KMS-11 (cell line): ENCODE results near the gene NDST1.
A peak's percentile ranks its signal among the peaks of the same experiment; 100 is the strongest.

Experiments used
- H2AFZ ChIP-seq: fragments of 200-600 bp; sonication (generic); 2 replicates; pipeline ENCODE4 v1.6.1; 2016; ENCODE audit warnings: antibody characterized with exemption, mixed run types, low read depth
- H3K27ac ChIP-seq: fragments of 200-600 bp; sonication (generic); 2 replicates; pipeline ENCODE4 v1.6.1; 2016; ENCODE audit warnings: mild to moderate bottlenecking, mixed run types
- H3K27me3 ChIP-seq: fragments of 200-600 bp; sonication (generic); 2 replicates; pipeline ENCODE4 v1.6.1; 2017; ENCODE audit warnings: mild to moderate bottlenecking, low read depth, mixed run types, moderate library complexity; ENCODE audit not compliant: insufficient read depth
- H3K36me3 ChIP-seq: fragments of 200-600 bp; sonication (generic); 2 replicates; pipeline ENCODE4 v1.6.1; 2017; ENCODE audit warnings: mild to moderate bottlenecking, mixed run types; ENCODE audit not compliant: insufficient read depth
- H3K4me1 ChIP-seq: fragments of 200-600 bp; sonication (generic); 2 replicates; pipeline ENCODE4 v1.6.1; 2016; ENCODE audit warnings: mild to moderate bottlenecking, low read depth, mixed run types; ENCODE audit not compliant: poor library complexity, severe bottlenecking
- H3K4me2 ChIP-seq: fragments of 200-600 bp; sonication (generic); 2 replicates; pipeline ENCODE4 v1.7.0; 2016; ENCODE audit warnings: mild to moderate bottlenecking, mixed run types
- H3K4me3 ChIP-seq: fragments of 200-600 bp; sonication (generic); IDR thresholded peaks from 2 replicates; pipeline ENCODE4 v1.6.1; 2017; ENCODE audit warnings: low read depth, low read length, mixed read lengths; ENCODE audit not compliant: insufficient read depth
- H3K79me2 ChIP-seq: fragments of 200-600 bp; sonication (generic); 2 replicates; pipeline ENCODE4 v1.6.1; 2016; ENCODE audit warnings: low read depth, mixed run types; ENCODE audit not compliant: insufficient read depth
- H3K9ac ChIP-seq: fragments of 200-600 bp; sonication (generic); 2 replicates; pipeline ENCODE4 v1.6.1; 2016; ENCODE audit warnings: mild to moderate bottlenecking, mixed run types
- H4K20me1 ChIP-seq: fragments of 200-600 bp; sonication (generic); 2 replicates; pipeline ENCODE4 v1.6.1; 2016; ENCODE audit warnings: mild to moderate bottlenecking, mixed run types; ENCODE audit not compliant: insufficient read depth
- TF ChIP-seq, protein P1 (sequence below): fragments of 200-600 bp; sonication (generic); conservative IDR thresholded peaks from 2 replicates; pipeline ENCODE4 v1.6.1; 2017; ENCODE audit warnings: low read depth, mild to moderate bottlenecking, antibody characterized with exemption, low read length, moderate library complexity, mixed read lengths

Gene NDST1

DNA sequence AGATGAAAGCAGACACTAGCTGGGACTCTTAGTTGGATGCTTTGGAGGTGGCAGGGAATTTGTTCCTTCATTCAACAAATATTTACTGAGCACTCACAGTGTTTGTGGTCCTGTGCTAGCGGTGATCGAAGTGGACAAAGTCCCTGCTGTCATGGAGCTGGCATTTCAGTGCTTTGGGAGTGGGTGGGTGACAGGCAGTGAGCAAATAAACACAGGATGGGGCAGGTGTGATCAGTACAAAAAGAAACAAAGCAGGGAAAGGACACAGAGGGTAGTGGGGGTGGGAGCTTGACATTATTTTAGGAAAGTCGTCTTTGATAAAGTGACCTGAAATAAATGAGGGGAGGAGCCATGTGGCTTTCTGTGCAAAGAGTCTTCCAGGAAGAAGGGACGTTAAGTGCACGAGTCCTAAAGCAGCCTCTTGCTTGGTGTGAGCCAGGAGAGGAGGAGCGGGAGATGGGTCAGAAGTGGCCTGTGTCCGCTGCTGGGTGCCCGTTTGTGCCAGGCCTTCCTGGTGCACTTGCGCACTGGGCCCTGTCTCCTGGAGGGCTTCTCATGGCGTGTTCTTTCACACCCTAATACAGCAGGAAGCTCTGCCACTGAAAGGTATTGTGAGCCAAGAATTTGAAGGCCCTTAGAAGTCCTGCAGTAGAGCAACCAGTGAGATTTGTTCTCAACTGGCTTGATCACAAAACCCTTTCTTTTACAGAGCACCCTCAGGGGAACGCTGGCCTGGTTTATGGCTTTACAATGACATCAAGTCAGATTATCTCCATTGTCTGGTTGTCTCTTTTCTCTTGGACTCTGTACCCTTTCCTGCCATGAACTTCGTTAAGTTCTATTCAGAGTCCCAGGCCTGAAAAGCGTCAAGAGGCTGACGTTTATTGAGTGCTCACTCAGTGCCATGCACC, 14.8 kb downstream of the NDST1 start:
- no peak overlapping the region for H3K4me3 ChIP-seq
- no peaks in the 10 kb centered on the region for H3K4me1 ChIP-seq
- no peaks in the 10 kb centered on the region for H4K20me1 ChIP-seq
- H3K27me3 ChIP-seq, result no peaks in the 10 kb centered on the region
- TF ChIP-seq, protein P1, sequence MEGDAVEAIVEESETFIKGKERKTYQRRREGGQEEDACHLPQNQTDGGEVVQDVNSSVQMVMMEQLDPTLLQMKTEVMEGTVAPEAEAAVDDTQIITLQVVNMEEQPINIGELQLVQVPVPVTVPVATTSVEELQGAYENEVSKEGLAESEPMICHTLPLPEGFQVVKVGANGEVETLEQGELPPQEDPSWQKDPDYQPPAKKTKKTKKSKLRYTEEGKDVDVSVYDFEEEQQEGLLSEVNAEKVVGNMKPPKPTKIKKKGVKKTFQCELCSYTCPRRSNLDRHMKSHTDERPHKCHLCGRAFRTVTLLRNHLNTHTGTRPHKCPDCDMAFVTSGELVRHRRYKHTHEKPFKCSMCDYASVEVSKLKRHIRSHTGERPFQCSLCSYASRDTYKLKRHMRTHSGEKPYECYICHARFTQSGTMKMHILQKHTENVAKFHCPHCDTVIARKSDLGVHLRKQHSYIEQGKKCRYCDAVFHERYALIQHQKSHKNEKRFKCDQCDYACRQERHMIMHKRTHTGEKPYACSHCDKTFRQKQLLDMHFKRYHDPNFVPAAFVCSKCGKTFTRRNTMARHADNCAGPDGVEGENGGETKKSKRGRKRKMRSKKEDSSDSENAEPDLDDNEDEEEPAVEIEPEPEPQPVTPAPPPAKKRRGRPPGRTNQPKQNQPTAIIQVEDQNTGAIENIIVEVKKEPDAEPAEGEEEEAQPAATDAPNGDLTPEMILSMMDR, result no peak
- no peaks in the 10 kb centered on the region for H3K36me3 ChIP-seq
- H3K4me2 ChIP-seq, result no peak overlapping the region
- no peak overlapping the region for H2AFZ ChIP-seq
- no peaks in the 10 kb centered on the region for H3K79me2 ChIP-seq
- no peak overlapping the region for H3K9ac ChIP-seq
- H3K27ac ChIP-seq, result no peak overlapping the region

DNA sequence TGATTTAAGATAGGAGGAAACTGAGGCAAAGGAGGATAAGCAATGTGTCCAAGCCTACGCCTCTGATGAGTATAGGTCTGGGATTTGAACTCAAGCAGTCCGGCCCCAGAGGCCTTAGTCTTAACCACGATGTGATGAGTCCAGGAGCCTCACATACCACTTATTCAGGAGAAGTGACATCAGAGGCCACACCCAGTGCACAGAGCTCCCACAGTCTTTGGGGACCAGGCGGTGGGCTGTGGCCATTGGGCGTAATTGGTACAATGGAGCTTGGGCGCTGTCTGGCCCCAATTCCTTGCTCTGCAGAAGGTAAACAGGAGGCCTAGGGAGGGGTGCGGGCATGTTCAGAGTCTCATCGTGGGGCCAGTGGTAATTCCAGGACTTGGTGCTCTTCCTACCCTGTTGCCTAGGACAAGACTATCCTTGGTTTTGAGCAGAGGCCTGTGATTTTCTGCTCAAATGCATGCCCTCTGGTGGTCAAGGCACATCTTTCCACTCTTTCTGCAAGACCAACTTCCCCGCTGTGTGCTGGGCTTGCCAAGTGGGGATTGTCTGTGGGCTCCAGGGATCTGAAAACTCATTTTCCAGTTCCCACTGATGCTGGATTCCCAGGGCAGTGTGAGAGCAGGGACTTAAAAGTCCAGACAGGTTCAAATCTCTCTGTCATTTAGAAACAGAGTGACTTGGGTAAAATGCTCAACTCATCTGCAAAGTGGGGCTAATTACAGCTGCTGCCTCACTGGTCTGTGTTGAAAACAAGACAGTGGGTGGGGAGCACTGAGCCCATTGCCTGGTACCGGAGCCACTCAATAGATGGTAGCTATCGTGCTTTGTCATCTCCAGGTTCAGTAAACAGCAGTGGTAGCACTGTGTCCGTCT, 15.8 kb downstream of the NDST1 start:
- H4K20me1 ChIP-seq, result no peaks in the 10 kb centered on the region
- H3K27me3 ChIP-seq, result no peaks in the 10 kb centered on the region
- no peak overlapping the region for H3K4me2 ChIP-seq
- no peak overlapping the region for H3K27ac ChIP-seq
- no peak overlapping the region for H3K9ac ChIP-seq
- TF ChIP-seq, protein P1, result peak; percentile 54; the same call in 1 of the 2 replicates
- no peaks in the 10 kb centered on the region for H3K79me2 ChIP-seq
- no peaks in the 10 kb centered on the region for H3K36me3 ChIP-seq
- no peak overlapping the region for H2AFZ ChIP-seq
- no peak overlapping the region for H3K4me3 ChIP-seq
- H3K4me1 ChIP-seq, result no peaks in the 10 kb centered on the region

DNA sequence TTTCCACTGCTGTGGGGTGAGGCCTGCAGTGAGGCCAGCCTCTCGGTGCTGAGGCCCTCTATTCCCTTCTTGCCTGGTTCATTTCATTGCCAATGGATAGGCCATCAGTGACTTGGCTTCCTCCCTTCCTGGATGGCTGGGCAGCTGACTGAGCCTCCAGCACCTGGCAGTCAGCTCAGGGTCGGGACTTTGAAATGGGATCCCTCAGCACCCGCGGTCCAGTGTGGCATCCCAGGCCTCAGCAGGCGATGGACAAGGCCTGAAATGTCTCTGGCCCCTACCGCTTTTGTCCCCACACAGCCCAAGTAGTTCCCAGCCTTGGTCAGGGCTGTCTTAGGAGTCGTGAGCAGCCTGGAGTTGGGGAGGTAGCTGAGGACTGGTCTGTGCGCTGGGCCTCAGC, 17.2 kb downstream of the NDST1 start:
- Histone ChIP-seq H3K9ac (no peak overlapping the region), H3K27me3 (no peaks in the 10 kb centered on the region), H3K4me1 (no peaks in the 10 kb centered on the region), H3K79me2 (no peaks in the 10 kb centered on the region), H3K4me3 (no peak overlapping the region), H3K4me2 (no peak overlapping the region), H3K27ac (no peak overlapping the region), H3K36me3 (no peaks in the 10 kb centered on the region), H2AFZ (no peak overlapping the region), H4K20me1 (no peaks in the 10 kb centered on the region)
- TF ChIP-seq, protein P1, result no peak

DNA sequence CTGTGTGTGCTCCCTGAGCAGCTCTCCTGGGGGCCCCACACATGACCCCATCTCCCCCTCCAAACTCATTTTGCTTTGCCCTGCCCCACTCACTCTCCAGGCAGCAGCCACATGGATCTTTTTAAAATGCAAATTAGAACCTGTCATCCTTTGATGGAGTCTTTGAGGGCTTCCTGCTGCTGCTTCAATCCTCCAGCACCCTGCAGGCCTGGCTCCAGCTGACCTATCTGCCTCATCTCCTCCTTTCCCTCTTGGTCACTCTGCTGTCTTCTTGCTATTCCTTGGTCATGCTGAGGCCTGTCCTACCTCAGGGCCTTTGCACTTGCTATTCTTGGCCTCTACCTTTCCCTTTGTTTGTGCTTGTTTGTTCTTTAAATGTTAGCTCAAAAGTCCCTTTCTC, 17.9 kb downstream of the NDST1 start:
- Histone ChIP-seq H2AFZ (no peak overlapping the region), H3K4me2 (no peak overlapping the region), H3K36me3 (no peaks in the 10 kb centered on the region), H3K4me3 (no peak overlapping the region), H3K27ac (no peak overlapping the region), H3K9ac (no peak overlapping the region), H3K27me3 (no peaks in the 10 kb centered on the region), H4K20me1 (no peaks in the 10 kb centered on the region), H3K79me2 (no peaks in the 10 kb centered on the region), H3K4me1 (no peaks in the 10 kb centered on the region)
- TF ChIP-seq, protein P1, result no peak
